HEK293 (cell line): Measurements from ENCODE around the gene ZNF324.

Source experiments
- GFI1B ChIP-seq: fragments of 450-650 bp; formaldehyde crosslinking; IDR thresholded peaks from 2 replicates; pipeline ENCODE4 v1.5.1; 2016; ENCODE audit warnings: missing biosample characterization, missing genetic modification characterization
- YY2 ChIP-seq: fragments of 450-650 bp; formaldehyde crosslinking; IDR thresholded peaks from 2 replicates; pipeline ENCODE4 v1.5.1; 2016; ENCODE audit warnings: missing biosample characterization, missing genetic modification characterization
- TF ChIP-seq, protein P1 (sequence below): fragments of 450-650 bp; formaldehyde crosslinking; conservative IDR thresholded peaks from 2 replicates; pipeline ENCODE4 v1.5.1; 2016; ENCODE audit warnings: low read depth, missing biosample characterization, missing genetic modification characterization
- TF ChIP-seq, protein P2 (sequence below): fragments of 450-650 bp; formaldehyde crosslinking; IDR thresholded peaks from 2 replicates; pipeline ENCODE4 v1.5.1; 2016; ENCODE audit warnings: missing biosample characterization, missing genetic modification characterization

GRCh38 chr19:58453743-58454142, 13.1 kb upstream of the ZNF324 start:
- TF ChIP-seq, protein P1, sequence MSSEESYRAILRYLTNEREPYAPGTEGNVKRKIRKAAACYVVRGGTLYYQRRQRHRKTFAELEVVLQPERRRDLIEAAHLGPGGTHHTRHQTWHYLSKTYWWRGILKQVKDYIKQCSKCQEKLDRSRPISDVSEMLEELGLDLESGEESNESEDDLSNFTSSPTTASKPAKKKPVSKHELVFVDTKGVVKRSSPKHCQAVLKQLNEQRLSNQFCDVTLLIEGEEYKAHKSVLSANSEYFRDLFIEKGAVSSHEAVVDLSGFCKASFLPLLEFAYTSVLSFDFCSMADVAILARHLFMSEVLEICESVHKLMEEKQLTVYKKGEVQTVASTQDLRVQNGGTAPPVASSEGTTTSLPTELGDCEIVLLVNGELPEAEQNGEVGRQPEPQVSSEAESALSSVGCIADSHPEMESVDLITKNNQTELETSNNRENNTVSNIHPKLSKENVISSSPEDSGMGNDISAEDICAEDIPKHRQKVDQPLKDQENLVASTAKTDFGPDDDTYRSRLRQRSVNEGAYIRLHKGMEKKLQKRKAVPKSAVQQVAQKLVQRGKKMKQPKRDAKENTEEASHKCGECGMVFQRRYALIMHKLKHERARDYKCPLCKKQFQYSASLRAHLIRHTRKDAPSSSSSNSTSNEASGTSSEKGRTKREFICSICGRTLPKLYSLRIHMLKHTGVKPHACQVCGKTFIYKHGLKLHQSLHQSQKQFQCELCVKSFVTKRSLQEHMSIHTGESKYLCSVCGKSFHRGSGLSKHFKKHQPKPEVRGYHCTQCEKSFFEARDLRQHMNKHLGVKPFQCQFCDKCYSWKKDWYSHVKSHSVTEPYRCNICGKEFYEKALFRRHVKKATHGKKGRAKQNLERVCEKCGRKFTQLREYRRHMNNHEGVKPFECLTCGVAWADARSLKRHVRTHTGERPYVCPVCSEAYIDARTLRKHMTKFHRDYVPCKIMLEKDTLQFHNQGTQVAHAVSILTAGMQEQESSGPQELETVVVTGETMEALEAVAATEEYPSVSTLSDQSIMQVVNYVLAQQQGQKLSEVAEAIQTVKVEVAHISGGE: no peak
- TF ChIP-seq, protein P2, sequence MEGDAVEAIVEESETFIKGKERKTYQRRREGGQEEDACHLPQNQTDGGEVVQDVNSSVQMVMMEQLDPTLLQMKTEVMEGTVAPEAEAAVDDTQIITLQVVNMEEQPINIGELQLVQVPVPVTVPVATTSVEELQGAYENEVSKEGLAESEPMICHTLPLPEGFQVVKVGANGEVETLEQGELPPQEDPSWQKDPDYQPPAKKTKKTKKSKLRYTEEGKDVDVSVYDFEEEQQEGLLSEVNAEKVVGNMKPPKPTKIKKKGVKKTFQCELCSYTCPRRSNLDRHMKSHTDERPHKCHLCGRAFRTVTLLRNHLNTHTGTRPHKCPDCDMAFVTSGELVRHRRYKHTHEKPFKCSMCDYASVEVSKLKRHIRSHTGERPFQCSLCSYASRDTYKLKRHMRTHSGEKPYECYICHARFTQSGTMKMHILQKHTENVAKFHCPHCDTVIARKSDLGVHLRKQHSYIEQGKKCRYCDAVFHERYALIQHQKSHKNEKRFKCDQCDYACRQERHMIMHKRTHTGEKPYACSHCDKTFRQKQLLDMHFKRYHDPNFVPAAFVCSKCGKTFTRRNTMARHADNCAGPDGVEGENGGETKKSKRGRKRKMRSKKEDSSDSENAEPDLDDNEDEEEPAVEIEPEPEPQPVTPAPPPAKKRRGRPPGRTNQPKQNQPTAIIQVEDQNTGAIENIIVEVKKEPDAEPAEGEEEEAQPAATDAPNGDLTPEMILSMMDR: no peak
- no peak for TF ChIP-seq YY2
- TF ChIP-seq GFI1B (tag by site-specific recombination): no peak
